ENCODE results near the gene GDPD1.
A peak's percentile ranks its signal among the peaks of the same experiment; 100 is the strongest.
"Not testable (repeated sequence)": the region's sequence is repeated elsewhere in the genome, so short reads cannot be mapped to it uniquely, and the experiment has no call there.

GDPD1 gene

GRCh38 chr17:59254742-59255141 is 34.4 kb downstream of the GDPD1 start:
- no peak for DNase-seq

- DNase-seq, result no peak
Observed at GRCh38 chr17:59257101-59257500, 36.8 kb downstream of the GDPD1 start.

- no peak for DNase-seq
Observed at GRCh38 chr17:59260722-59261121, 40.4 kb downstream of the GDPD1 start.

GRCh38 chr17:59266745-59267144 is 46.4 kb downstream of the GDPD1 start:
- DNase-seq, result no peak

GRCh38 chr17:59267776-59268175 is 47.5 kb downstream of the GDPD1 start:
- DNase-seq, result no peak

- no peak for DNase-seq
Observed at GRCh38 chr17:59275618-59276017, 55.3 kb downstream of the GDPD1 start.

GRCh38 chr17:59277031-59277430 is 56.7 kb downstream of the GDPD1 start:
- DNase-seq, result no peak

- no peak for DNase-seq
Observed at GRCh38 chr17:59278406-59278805, 58.1 kb downstream of the GDPD1 start.

GRCh38 chr17:59284317-59284716 is 64.0 kb downstream of the GDPD1 start:
- no peak for DNase-seq

- DNase-seq, result no peak
Observed at GRCh38 chr17:59287452-59287851, 67.1 kb downstream of the GDPD1 start.

- DNase-seq, result no peak
Observed at GRCh38 chr17:59287891-59288290, 67.6 kb downstream of the GDPD1 start.

- no peak for DNase-seq
Observed at GRCh38 chr17:59289981-59290301, 69.6 kb downstream of the GDPD1 start.

GRCh38 chr17:59290302-59290998 is 70.1 kb downstream of the GDPD1 start:
- not testable (repeated sequence) for DNase-seq

- DNase-seq, result peak in 1 of 2 experiments; percentile 32
Observed at GRCh38 chr17:59292174-59292523, 71.8 kb downstream of the GDPD1 start.

- DNase-seq, result no peak
Observed at GRCh38 chr17:59296190-59296589, 75.9 kb downstream of the GDPD1 start.

GRCh38 chr17:59298521-59298920 is 78.2 kb downstream of the GDPD1 start:
- DNase-seq, result no peak

- DNase-seq, result no peak
Observed at GRCh38 chr17:59299400-59300092, 79.2 kb downstream of the GDPD1 start.

GRCh38 chr17:59300941-59301340 is 80.6 kb downstream of the GDPD1 start:
- DNase-seq, result no peak

GRCh38 chr17:59304811-59305210 is 84.5 kb downstream of the GDPD1 start:
- DNase-seq, result no peak

GRCh38 chr17:59310263-59310920 is 90.1 kb downstream of the GDPD1 start:
- no peak for DNase-seq

GRCh38 chr17:59311051-59311468 is 90.7 kb downstream of the GDPD1 start:
- DNase-seq, result peak; percentile 76 to 80

- DNase-seq, result not testable (repeated sequence)
Observed at GRCh38 chr17:59311521-59311920, 91.2 kb downstream of the GDPD1 start.

GRCh38 chr17:59315866-59316265 is 95.6 kb downstream of the GDPD1 start:
- no peak for DNase-seq
